Spleen (tissue), 11 donors: ENCODE data around the gene KTN1. TPM values are rescaled to one million over a fixed set of nuclear protein-coding genes. Genes with fewer than 3 reads are reported as not detected.

Source experiments
- DNase-seq: peaks from one replicate; pipeline ENCODE4 v3.0.0-alpha.2; 2020
- H3K27ac ChIP-seq, 8 donors: fragments of 200-600 bp; sonication (generic) in 7 of 8; 1 replicate in 4 of 8; 2 replicates in 4 of 8; pipeline versions ENCODE4 v1.5.0 to v1.8.0; 2016 to 2021; ENCODE audit warnings: inconsistent platforms in 4 of 8, mild to moderate bottlenecking in 4 of 8, moderate library complexity in 1 of 8
- H3K27me3 ChIP-seq, 7 donors: fragments of 200-600 bp; sonication (generic) in 6 of 7; replicated peaks in 1 of 7; 1 replicate in 4 of 7; 2 replicates in 3 of 7; pipeline versions ENCODE4 v1.5.0 to v1.8.0; 2016 to 2021; ENCODE audit warnings: inconsistent platforms in 3 of 7, mild to moderate bottlenecking in 1 of 7
- H3K36me3 ChIP-seq, 6 donors: fragments of 200-600 bp; sonication (generic) in 5 of 6; 1 replicate in 4 of 6; 2 replicates in 2 of 6; pipeline versions ENCODE4 v1.5.0 to v1.8.0; 2016 to 2021; ENCODE audit warnings: inconsistent platforms in 2 of 6
- H3K4me1 ChIP-seq, 6 donors: fragments of 200-600 bp; sonication (generic) in 5 of 6; 1 replicate in 3 of 6; 2 replicates in 3 of 6; pipeline versions ENCODE4 v1.5.0 to v1.8.0; 2016 to 2021; ENCODE audit warnings: inconsistent platforms in 3 of 6
- H3K4me3 ChIP-seq, 8 donors: fragments of 200-600 bp; sonication (generic) in 7 of 8; 1 replicate in 4 of 8; 2 replicates in 4 of 8; pipeline versions ENCODE4 v1.5.0 to v1.8.0; 2016 to 2021; ENCODE audit warnings: inconsistent platforms in 4 of 8, mild to moderate bottlenecking in 4 of 8, moderate library complexity in 2 of 8
- H3K9me3 ChIP-seq, 8 donors: fragments of 200-600 bp; sonication (generic) in 7 of 8; 1 replicate in 4 of 8; 2 replicates in 4 of 8; pipeline versions ENCODE4 v1.5.0 to v1.8.0; 2016 to 2021; ENCODE audit warnings: inconsistent platforms in 4 of 8
- CTCF ChIP-seq, 11 experiments: fragments of 200-600 bp in 7 of 11; fragments of 450-650 bp in 4 of 11; sonication (generic) in 4 of 11; IDR thresholded peaks in 8 of 11; conservative IDR thresholded peaks in 3 of 11; 1 replicate in 7 of 11; 2 replicates in 4 of 11; pipeline versions ENCODE4 v1.4.0 to v1.8.0; 2016 to 2021; ENCODE audit warnings: antibody characterized with exemption in 11 of 11, inconsistent platforms in 4 of 11, mild to moderate bottlenecking in 1 of 11
- POLR2A ChIP-seq, 3 donors: fragments of 450-650 bp; IDR thresholded peaks; one replicate each; pipeline ENCODE4 v1.5.1; 2017; ENCODE audit warnings: antibody characterized with exemption in 3 of 3, mild to moderate bottlenecking in 1 of 3
- POLR2AphosphoS5 ChIP-seq, 3 donors: sonication (generic); formaldehyde crosslinking; IDR thresholded peaks; one replicate each; pipeline ENCODE4 v1.5.1; 2017; ENCODE audit warnings: antibody characterized with exemption in 3 of 3
- WGBS, 5 donors: extraction: QIAGEN DNeasy Blood & Tissue Kit in 3 of 5; methylation state at CpG; one replicate each; pipeline versions ENCODE4 v1.1.5 to v1.1.7; 2013 to 2018; 5-methylcytosine and 5-hydroxymethylcytosine counted together
- intact Hi-C: fragments of 100-400 bp; cut with DNase I; formaldehyde crosslinking; loops from one replicate; pipeline ENCODE4 v1.15.0; 2023; ENCODE audit warnings: low total_unique reads
- polyA plus RNA-seq, 3 donors: library from polyadenylated mRNA; stranded (reverse); fragments of 200-250 nt; gene quantifications; one replicate each; pipeline ENCODE4 v1.2.1, GENCODE V29; 2013
- total RNA-seq, 7 donors: library from RNA; depleted of rRNA in 3 of 7; stranded (reverse); fragments of >200 nt in 3 of 7; fragmentation: NEBNext Ultra II Directional in 4 of 7; extraction: Animal tissue kit (Norgen Biotek cat#: 25700) in 4 of 7; gene quantifications; one replicate each; pipeline versions ENCODE4 v1.1.0 to v1.2.1, GENCODE V29; 2016 to 2021
- donor health status: healthy with polysubstance abuse.
- donor health status: DM: no; HTN: no; CAD: no; lungs with moderate emphysema.
- donor health status: DM: no; HTN: no; CAD: no.
- donor health status: Bipolar disorder and iron deficiency.
- donor health status: healthy.
- donor health status: DM: no; HTN: no; CAD: no.
- donor health status: DM: yes; HTN: yes; CAD: no.

KTN1 gene
- total and polyA plus RNA-seq, 10 donors = 53.1 to 139 (median 114) TPM

- no peak for DNase-seq
- Histone ChIP-seq H3K27ac (no peak overlapping the region), H3K36me3 (peaks cover 0 to 94% (median 69%) of the 10 kb centered on the region in 6 donors), H3K27me3 (no peaks in the 10 kb centered on the region), H3K9me3 (no peaks in the 10 kb centered on the region), H3K4me1 (no peaks in the 10 kb centered on the region), H3K4me3 (no peak overlapping the region)
- TF ChIP-seq POLR2AphosphoS5 (IDR thresholded peaks at IDR 0.05) (no peak), CTCF (IDR thresholded peaks at IDR 0.05 in 8 of 11, conservative IDR thresholded peaks at IDR 0.05 in 3 of 11) (no peak), POLR2A (IDR thresholded peaks at IDR 0.05) (no peak)
- WGBS, 5 donors = 80 to 96% (median 86%) methylated on average over 1 of the region's 1 CpG
- intact Hi-C loops = no loop called here
These were observed 71.0 kb downstream of the KTN1 start for GRCh38 chr14:55650992-55651391.

GRCh38 chr14:55654243-55654642 lies 74.2 kb downstream of the KTN1 start:
- 83 to 93% (median 89%) methylated on average over 2 of the region's 2 CpGs for WGBS, 5 donors
- Histone ChIP-seq H3K27ac (no peak overlapping the region), H3K9me3 (no peaks in the 10 kb centered on the region), H3K36me3 (peaks cover 0 to 100% (median 80%) of the 10 kb centered on the region in 6 donors), H3K27me3 (no peaks in the 10 kb centered on the region), H3K4me1 (no peaks in the 10 kb centered on the region), H3K4me3 (no peak overlapping the region)
- intact Hi-C loops = no loop called here
- no peak for TF ChIP-seq CTCF (IDR thresholded peaks at IDR 0.05 in 8 of 11, conservative IDR thresholded peaks at IDR 0.05 in 3 of 11)
- no peak for TF ChIP-seq POLR2A (IDR thresholded peaks at IDR 0.05)
- no peak for TF ChIP-seq POLR2AphosphoS5 (IDR thresholded peaks at IDR 0.05)
- DNase-seq = no peak

DNA sequence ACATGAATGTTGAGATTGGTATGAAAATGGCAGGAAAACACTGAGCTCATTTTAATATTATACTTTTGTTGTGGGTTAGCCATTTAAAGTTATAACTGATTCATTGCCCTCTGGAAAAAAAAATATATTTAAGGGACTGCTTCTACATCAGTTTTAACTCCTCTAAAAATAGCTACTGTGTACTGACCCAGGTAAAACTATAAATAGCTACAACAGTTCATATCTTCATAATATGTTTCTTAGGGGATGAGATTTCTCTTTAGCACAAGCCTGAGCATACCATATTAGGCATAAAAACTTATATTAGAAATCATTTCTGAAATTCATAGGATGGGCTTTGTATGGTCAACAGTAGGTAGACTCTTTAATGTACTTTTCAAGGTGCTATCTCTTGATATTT lies 81.0 kb downstream of the KTN1 start:
- no peak for TF ChIP-seq POLR2A (IDR thresholded peaks at IDR 0.05)
- TF ChIP-seq POLR2AphosphoS5 (IDR thresholded peaks at IDR 0.05) = no peak
- no peak for TF ChIP-seq CTCF (IDR thresholded peaks at IDR 0.05 in 8 of 11, conservative IDR thresholded peaks at IDR 0.05 in 3 of 11)
- Histone ChIP-seq H3K4me1 (no peaks in the 10 kb centered on the region), H3K27ac (no peak overlapping the region), H3K27me3 (no peaks in the 10 kb centered on the region), H3K36me3 (peaks cover 0 to 87% (median 44%) of the 10 kb centered on the region in 6 donors), H3K9me3 (no peaks in the 10 kb centered on the region), H3K4me3 (no peak overlapping the region)
- DNase-seq = no peak
- intact Hi-C loops = no loop called here

GRCh38 chr14:55662752-55663151 lies 82.7 kb downstream of the KTN1 start:
- Histone ChIP-seq H3K27me3 (no peaks in the 10 kb centered on the region), H3K27ac (no peak overlapping the region), H3K36me3 (peaks cover 0 to 78% (median 32%) of the 10 kb centered on the region in 6 donors), H3K4me1 (no peaks in the 10 kb centered on the region), H3K4me3 (no peak overlapping the region), H3K9me3 (no peaks in the 10 kb centered on the region)
- no peak for DNase-seq
- WGBS, 5 donors = 93 to 98% (median 96%) methylated on average over 5 of the region's 5 CpGs
- no peak for TF ChIP-seq POLR2A (IDR thresholded peaks at IDR 0.05)
- TF ChIP-seq CTCF (IDR thresholded peaks at IDR 0.05 in 8 of 11, conservative IDR thresholded peaks at IDR 0.05 in 3 of 11) = no peak
- no peak for TF ChIP-seq POLR2AphosphoS5 (IDR thresholded peaks at IDR 0.05)
- intact Hi-C loops = no loop called here
